HG03565 (cell line): Measurements from ENCODE around the gene MUC6.

Experiments used
- ATAC-seq: cut with Tn5 transposase; IDR thresholded peaks from one replicate; pipeline ENCODE4 v1.9.1; 2021; ENCODE audit warnings: mild to moderate bottlenecking, moderate library complexity; ENCODE audit not compliant: unreplicated experiment

The MUC6 gene, protein sequence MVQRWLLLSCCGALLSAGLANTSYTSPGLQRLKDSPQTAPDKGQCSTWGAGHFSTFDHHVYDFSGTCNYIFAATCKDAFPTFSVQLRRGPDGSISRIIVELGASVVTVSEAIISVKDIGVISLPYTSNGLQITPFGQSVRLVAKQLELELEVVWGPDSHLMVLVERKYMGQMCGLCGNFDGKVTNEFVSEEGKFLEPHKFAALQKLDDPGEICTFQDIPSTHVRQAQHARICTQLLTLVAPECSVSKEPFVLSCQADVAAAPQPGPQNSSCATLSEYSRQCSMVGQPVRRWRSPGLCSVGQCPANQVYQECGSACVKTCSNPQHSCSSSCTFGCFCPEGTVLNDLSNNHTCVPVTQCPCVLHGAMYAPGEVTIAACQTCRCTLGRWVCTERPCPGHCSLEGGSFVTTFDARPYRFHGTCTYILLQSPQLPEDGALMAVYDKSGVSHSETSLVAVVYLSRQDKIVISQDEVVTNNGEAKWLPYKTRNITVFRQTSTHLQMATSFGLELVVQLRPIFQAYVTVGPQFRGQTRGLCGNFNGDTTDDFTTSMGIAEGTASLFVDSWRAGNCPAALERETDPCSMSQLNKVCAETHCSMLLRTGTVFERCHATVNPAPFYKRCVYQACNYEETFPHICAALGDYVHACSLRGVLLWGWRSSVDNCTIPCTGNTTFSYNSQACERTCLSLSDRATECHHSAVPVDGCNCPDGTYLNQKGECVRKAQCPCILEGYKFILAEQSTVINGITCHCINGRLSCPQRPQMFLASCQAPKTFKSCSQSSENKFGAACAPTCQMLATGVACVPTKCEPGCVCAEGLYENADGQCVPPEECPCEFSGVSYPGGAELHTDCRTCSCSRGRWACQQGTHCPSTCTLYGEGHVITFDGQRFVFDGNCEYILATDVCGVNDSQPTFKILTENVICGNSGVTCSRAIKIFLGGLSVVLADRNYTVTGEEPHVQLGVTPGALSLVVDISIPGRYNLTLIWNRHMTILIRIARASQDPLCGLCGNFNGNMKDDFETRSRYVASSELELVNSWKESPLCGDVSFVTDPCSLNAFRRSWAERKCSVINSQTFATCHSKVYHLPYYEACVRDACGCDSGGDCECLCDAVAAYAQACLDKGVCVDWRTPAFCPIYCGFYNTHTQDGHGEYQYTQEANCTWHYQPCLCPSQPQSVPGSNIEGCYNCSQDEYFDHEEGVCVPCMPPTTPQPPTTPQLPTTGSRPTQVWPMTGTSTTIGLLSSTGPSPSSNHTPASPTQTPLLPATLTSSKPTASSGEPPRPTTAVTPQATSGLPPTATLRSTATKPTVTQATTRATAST (N-terminal part only)

DNA sequence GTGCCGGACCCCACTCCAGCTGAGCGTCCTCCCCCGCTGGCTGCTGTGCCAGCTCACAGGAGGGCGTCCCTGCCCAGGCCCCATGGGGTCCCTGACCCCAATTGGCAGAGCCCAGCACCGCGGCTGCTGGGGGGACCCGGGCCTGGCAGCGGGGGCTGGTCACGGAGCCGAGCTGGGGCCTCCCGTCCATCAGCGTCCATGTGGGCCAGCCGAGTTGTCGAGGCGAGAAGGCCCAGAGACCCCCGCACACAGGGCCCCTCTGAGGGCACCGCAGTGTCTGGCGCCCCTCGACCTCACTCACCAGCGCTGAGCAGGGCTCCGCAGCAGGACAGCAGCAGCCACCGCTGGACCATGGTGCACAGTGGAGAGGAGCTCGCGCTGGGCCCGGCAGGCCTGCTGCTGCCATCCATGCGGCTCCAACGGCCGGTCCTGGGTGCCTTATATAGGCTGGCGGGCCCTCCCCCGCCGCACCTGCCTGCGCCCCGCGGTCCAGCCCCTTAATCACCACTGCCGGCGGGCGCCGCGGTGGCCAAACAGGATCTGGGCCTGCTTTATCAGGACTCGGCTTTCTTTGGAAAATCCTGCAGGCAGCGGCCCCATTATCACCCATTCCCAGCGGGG is at the start of gene MUC6:
Gene MUC6 (minus strand): TSS at position 416 of the 621 bp plus-strand sequence. CDS start 63 bp downstream, at position 353.
- no peak for ATAC-seq

DNA sequence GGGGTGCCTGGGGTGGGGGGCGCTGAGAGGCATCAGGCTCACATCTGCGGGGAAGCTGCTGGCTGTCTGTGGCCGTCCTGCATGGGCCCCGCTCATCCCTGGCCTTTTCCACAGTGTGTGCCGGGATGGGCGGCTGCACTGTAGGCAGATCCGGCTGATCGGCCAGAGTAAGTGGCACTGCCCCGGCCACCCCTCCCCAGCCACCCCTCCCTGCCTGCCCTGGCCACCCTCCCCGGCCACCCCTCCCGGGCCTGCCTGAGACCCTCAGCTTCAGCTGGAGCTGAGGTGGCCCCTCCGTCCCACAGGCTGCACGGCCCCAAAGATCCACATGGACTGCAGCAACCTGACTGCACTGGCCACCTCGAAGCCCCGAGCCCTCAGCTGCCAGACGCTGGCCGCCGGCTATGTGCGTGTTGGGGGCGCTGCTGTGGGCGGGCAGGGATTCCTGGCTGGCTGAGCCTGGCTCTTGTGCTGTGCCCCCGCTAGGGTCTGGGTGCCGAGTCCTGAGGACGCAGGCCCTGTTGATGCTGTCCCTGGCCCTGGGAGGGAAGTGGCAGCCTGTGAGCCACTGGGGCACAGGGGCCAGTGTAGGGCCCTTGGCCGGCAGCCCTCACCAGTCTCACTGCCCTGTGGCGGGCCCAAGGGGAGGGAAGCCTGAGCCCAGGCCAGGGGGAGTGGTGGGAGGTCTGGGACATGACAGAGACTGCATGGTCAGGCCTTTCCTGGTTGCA is 49.1 kb upstream of the MUC6 start:
- ATAC-seq: no peak

DNA sequence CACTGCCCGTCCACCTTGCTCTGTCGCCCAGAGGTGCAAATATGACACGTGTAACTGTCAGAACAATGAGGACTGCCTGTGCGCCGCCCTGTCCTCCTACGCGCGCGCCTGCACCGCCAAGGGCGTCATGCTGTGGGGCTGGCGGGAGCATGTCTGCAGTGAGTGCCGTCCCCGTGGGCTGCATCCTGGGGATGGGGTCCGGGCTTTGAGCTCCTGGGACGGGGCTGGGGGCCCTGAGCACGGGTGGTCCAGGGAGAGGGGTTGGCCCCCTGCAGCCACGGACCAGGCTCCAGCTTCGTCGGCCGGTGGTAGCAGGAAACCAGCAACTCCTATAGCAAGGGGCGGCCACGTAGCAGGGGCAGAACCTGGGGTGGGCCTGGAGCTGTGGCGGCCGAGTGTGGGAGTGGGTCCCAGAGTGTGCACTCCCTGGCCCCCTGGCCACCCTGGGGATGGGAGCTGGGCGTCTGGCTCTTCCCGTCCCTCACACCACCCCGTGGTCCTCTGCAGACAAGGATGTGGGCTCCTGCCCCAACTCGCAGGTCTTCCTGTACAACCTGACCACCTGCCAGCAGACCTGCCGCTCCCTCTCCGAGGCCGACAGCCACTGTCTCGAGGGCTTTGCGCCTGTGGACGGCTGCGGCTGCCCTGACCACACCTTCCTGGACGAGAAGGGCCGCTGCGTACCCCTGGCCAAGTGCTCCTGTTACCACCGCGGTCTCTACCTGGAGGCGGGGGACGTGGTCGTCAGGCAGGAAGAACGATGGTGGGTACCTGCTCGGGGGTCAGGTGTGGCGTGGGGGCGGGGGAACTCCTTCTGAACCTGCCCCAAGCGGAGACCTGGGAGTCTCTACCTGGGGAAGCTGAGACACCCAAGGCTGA is 48.3 kb upstream of the MUC6 start:
- ATAC-seq: no peak

DNA sequence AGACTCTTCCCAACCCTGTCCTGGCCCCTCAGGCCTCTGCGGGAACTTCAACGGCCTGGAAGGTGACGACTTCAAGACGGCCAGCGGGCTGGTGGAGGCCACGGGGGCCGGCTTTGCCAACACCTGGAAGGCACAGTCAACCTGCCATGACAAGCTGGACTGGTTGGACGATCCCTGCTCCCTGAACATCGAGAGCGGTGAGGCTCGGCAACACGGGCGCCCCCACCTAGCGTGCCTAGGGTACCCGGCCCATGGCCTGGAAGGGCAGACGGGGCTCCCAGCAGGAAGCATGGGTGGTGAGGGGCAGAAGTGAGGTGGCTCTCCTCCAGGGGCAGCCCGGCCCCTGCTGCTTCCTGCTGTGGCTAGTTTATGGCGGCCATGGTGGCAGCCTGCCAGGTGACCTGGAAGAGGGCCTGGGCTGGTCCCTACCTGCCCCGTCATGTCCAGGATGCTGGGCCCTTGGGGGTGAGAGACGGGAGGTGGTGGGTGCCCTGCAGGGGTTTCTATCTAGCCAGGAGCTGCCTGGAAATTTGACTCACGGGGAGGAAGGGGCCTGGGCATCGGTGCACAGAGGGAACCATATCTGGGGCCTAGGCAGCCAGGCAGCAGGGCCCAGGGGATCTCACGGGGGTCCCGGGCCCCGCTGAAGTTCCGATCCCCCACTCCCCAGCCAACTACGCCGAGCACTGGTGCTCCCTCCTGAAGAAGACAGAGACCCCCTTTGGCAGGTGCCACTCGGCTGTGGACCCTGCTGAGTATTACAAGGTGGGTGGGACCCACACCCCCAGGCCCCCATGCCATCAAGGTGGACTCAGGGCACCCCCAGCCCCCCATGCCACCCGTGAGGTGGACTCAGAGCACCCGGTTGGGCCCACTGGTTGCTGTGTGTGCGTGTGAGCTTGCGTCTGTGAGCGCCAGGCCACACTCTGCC is 47.4 kb upstream of the MUC6 start:
- no peak for ATAC-seq

DNA sequence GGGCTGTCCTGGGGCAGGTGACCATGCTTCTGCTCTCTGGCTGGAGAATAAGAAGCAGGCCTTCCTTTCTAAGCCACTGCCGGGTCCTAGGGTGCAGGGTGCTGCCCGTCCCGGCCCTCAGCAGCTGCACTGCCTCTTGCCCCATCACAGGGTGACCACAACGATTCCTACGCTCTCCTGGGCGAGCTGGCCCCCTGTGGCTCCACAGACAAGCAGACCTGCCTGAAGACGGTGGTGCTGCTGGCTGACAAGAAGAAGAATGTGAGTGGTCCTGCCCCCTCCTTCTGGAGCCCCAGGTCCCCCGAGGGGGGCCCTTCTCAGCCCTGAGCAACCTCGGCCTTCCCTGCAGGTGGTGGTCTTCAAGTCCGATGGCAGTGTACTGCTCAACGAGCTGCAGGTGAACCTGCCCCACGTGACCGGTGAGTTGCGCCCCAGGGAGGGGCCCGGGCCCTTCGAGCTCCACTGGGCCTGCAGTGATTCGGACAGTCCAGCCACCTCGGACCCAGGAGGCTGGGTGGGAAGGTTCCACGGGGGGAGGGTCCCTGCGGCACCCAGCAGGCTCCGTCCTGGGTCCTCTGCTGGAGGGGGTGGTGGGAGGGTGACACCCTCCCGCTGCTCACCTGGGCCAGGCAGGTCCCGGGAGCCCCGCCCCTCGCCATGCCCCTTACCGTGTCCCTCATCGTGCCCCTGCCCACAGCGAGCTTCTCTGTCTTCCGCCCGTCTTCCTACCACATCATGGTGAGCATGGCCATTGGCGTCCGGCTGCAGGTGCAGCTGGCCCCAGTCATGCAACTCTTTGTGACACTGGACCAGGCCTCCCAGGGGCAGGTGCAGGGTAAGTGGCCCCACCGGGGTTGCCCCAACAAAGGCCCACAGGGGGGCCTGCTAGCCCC is 46.5 kb upstream of the MUC6 start:
- no peak for ATAC-seq

DNA sequence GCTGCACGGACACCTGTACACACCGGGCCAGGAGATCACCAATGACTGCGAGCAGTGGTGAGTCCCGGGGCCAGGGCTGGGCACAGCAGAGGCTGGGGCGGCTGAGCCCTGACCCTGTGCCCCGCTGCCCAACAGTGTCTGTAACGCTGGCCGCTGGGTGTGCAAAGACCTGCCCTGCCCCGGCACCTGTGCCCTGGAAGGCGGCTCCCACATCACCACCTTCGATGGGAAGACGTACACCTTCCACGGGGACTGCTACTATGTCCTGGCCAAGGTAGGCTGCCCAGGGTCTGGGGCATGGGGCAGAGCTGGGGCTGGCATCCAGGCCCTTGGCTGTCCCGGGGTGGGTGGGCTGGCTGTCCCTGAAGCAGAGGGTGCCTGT is 45.8 kb upstream of the MUC6 start:
- no peak for ATAC-seq

DNA sequence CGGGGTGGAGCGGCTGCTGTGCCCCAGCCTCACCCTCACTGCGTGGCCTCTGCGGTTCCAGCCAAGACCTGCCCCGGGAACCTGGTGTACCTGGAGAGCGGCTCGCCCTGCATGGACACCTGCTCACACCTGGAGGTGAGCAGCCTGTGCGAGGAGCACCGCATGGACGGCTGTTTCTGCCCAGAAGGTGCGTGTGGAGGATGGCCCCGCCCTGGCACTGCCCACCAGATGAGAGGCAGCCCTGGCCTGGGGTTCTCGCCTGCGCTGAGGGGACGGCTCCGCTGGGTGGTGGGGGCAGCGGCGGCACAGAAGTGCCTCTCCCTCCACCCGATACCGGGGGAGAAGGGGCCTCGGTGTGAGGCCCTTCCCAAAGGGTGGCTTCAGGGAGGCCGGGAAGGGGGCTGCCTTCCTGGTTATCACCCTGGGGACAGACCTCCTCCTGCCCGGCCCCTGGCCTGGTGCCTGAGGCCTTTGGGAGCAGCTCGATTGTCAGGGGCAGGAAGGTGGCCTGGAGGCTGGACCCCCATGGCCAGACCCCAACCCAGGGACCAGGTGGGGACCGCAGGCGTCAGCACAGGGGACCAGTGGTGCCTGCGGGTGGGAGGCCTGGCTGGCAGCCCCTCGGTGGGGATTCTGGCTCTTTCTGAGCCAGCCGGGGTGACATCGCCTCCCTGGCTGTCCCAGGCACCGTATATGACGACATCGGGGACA is 45.2 kb upstream of the MUC6 start:
- ATAC-seq: no peak

DNA sequence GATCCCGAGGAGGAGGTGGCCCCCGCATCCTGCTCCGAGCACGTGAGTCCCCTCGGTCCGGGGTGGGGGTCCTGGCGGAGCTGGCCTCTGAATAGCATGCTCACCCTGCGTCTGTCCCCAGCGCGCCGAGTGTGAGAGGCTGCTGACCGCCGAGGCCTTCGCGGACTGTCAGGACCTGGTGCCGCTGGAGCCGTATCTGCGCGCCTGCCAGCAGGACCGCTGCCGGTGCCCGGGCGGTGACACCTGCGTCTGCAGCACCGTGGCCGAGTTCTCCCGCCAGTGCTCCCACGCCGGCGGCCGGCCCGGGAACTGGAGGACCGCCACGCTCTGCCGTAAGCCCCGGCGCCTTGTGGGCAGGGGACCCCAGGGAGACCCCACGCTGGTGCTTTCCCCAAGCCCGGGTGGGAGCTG is 41.7 kb upstream of the MUC6 start:
- ATAC-seq: no peak

DNA sequence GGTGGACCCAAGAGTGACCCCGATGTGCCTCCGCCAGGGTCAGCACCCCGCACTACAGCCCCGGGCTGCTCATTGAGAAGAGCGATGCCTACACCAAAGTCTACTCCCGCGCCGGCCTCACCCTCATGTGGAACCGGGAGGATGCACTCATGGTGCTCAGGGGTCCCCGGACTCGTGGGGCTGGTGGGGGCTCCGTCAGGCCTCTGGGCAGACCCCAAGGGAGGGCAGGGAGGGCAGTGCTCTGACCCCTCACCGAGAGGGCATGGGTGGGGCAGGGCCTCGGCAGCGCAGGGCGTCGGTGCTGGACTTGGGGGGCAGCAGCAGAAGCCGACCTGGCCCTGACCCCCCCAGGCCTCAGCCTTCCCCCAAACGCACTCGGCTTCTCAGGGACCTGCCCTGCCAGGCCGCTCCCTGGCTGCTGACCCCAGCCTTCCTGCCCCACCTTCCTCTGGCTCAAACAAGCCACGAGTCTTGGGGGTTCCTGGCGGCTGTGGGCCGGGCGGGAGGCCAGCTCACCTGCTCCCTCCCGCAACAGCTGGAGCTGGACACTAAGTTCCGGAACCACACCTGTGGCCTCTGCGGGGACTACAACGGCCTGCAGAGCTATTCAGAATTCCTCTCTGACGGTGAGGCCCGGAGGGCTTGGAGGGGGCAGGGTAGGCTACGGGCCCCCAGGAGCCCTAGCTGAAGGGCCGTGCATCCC is 41.0 kb upstream of the MUC6 start:
- ATAC-seq: no peak

DNA sequence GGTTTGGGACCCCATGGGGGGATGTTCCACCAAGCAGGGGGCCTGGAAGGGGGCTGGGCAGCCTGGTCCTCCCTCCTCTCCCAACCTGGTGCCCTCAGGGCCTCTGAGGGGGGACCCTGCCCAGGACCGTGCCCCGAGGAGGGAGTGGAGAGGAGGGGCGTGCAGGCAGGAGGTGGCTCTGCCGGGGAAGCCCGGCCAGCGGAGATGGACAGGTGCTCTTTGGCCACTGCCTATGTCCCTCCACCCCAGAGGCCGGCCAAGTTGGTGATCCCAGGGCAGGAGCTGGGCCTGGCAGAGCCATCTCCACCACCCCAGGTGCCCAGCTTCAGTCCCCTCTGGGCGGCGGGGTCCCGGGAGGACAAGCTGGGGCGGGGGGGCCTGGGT is 40.5 kb upstream of the MUC6 start:
- ATAC-seq: no peak

DNA sequence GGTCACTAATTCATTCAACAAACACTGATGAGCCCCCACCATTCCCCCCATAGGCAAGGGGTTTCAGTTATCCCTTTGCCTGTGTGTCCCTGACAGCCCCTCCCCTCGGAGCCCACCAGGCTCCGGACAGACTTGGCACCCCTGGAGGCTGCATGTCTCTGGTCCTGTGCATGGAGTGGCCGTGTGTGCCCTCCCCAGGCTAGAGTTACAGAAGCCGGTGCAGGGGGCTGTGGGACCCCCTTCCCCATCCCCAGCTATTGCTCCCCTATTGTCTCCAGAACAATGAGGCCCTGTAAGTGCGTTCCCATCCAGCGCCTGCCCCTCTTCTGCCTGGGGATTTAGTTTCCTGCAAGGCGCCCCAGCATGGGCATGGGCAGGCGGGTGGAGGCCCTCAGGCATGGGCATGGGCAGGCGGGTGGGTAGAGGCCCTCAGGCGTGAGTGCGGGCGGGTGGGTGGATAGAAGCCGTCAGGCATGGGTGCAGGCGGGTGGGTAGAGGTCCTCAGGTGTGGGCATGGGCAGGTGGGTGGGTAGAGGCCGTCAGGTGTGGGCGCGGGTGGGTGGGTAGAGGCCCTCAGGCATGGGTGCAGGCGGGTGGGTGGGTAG is 39.6 kb upstream of the MUC6 start:
- ATAC-seq: no peak

DNA sequence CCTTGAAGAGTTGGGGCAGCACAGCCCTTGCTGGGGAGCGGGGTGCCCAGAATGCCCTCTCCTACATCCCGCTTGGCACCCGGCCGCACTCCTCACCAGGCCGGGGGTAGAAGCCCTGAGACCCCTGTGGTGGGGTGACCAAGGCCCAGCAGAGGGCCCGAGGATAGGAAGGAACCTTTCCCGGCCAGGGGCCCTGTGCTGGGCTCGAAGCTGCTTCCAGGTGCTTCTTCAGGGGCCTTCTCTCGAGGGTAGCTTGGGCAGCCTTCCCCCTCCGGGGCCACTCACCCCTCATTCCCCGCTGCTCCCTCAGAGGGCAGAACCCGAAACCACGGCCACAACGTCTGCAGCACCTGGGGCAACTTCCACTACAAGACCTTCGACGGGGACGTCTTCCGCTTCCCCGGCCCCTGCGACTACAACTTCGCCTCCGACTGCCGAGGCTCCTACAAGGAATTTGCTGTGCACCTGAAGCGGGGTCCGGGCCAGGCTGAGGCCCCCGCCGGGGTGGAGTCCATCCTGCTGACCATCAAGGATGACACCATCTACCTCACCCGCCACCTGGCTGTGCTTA is 38.9 kb upstream of the MUC6 start:
- no peak for ATAC-seq

DNA sequence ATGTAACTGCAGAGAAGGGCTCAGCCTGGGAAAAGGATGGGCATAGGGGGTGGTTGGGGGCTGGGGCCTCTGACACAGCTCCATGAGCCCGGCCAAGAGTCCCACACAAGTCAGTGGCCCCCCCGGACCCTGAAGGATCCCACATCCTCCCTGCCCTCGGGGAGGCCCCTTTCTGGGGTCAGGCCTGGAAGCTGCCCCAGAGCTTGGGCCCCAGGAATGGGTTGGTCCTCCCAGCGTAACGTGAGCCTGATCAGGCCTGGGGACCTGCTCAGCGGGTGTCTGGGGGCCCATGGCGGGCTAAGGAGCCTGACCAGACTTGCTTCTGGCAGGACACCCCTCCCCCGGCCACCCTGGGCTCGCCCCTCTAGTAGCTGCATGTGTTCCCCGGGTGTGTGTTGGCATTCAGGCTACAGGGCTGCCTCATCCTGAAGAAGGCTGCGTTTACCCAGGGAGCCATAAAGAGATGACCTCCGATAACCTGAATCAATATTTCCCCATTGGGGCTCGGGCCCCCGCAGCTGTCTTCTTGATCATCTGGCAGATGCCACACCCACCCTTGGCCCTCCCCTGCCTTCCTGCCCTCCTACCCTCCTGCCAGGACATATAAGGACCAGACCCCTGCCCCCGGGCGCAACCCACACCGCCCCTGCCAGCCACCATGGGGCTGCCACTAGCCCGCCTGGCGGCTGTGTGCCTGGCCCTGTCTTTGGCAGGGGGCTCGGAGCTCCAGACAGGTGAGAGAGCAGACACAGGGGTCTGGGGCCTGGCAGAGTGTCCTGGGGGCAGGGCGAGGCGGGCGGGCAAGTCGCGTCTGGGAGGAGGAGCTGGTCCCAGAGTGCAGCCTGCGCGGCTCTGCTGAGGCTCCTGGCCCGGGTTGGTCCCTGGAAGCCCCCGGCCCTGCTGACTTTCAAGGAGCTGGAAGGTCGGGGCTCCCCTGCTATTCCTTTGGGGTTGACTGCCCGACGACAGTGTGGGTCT is 38.0 kb upstream of the MUC6 start, which contains the start of gene MUC2:
Gene MUC2 (plus strand): TSS at position 631 of the 978 bp plus-strand sequence.
- ATAC-seq: no peak

DNA sequence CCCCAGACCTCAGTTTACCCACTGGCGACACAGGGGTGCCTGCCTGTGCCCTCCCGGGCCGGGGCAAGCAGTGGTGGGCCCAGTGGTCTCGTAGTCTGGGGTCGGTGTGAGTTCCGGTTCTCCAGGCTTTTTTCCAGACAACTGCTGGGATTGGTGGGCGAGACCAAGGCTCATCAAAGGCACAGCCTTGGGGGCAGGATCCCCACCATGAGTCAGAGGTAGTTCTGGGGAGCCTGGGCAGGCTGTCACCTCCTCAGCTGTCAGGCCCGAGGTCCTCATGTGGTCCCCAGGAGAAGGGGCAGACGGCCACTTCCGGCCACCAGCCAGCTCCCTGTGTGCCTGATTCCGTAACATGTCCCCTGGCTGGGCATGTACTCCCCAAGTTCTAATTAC is 37.3 kb upstream of the MUC6 start:
- no peak for ATAC-seq
